Neural cell (in vitro differentiated cells): ENCODE data around the gene SPATS2L.

Experiments used
- EZH2 ChIP-seq: fragments of 200-600, 300-800 bp; shearing (Covaris generic), sonication (generic); IDR thresholded peaks from 2 replicates; pipeline ENCODE4 v1.6.1; 2014; ENCODE audit warnings: antibody characterized with exemption, low read length, borderline replicate concordance, mild to moderate bottlenecking; ENCODE audit not compliant: insufficient read depth, poor library complexity, severe bottlenecking
- POLR2AphosphoS5 ChIP-seq: IDR thresholded peaks from 2 replicates; pipeline ENCODE4 v1.6.1; 2012

- TF ChIP-seq EZH2 (no peak), POLR2AphosphoS5 (no peak)
These were observed 30.0 kb upstream of the SPATS2L start for GRCh38 chr2:200276472-200276871.
